GM10266 (cell line): Measurements from ENCODE around the gene CD7.
"Not testable (repeated sequence)": the region's sequence is repeated elsewhere in the genome, so short reads cannot be mapped to it uniquely, and the experiment has no call there.

Experiments
- DNase-seq: peaks from one replicate; pipeline ENCODE4 v3.0.0; 2012; ENCODE audit errors: extremely low spot score
- CTCF ChIP-seq: IDR thresholded peaks from 2 replicates; pipeline ENCODE4 v1.5.1; 2012; ENCODE audit warnings: mild to moderate bottlenecking, low read depth; ENCODE audit not compliant: control insufficient read depth, insufficient read depth; ENCODE audit errors: missing control alignments

Gene CD7

GRCh38 chr17:82317394-82318168 lies at the start of gene CD7:
CD7 (minus strand) TSS chr17:82317608; CDS start chr17:82317495, 113 bp downstream.
- no peak for DNase-seq
- no peak for TF ChIP-seq CTCF

GRCh38 chr17:82366749-82367148 lies 49.3 kb upstream of the CD7 start:
- TF ChIP-seq CTCF = no peak
- no peak for DNase-seq

- no peak for TF ChIP-seq CTCF
- no peak for DNase-seq
Measured at GRCh38 chr17:82365606-82366295, 48.3 kb upstream of the CD7 start.

GRCh38 chr17:82361885-82362633 lies 44.7 kb upstream of the CD7 start:
- no peak for TF ChIP-seq CTCF
- DNase-seq = no peak

GRCh38 chr17:82359451-82360074 lies 42.2 kb upstream of the CD7 start:
- not testable (repeated sequence) for DNase-seq

GRCh38 chr17:82358465-82359350 lies 41.3 kb upstream of the CD7 start, which contains the start of gene TEX19:
TEX19 (plus strand) TSS chr17:82359247; CDS start chr17:82362151, 2,904 bp downstream.
- no peak for DNase-seq
- TF ChIP-seq CTCF = no peak

- no peak for DNase-seq
- no peak for TF ChIP-seq CTCF
Measured at GRCh38 chr17:82357394-82357793, 40.0 kb upstream of the CD7 start.
